Testis (tissue), 3 donors: ENCODE measurements around the gene SPATA20. TPM values are rescaled to one million over a fixed set of nuclear protein-coding genes. Genes with fewer than 3 reads are reported as not detected.

Experiments
- DNase-seq: peaks from one replicate; pipeline ENCODE4 v3.0.0-alpha.2; 2019
- H3K27ac ChIP-seq, 2 donors: fragments of 200-600 bp; sonication (generic); one replicate each; pipeline ENCODE4 v1.5.1; 2019
- H3K27me3 ChIP-seq: fragments of 200-600 bp; sonication (generic); one replicate; pipeline ENCODE4 v1.5.1; 2019
- H3K36me3 ChIP-seq: fragments of 200-600 bp; sonication (generic); one replicate; pipeline ENCODE4 v1.5.1; 2017; ENCODE audit warnings: low read depth; ENCODE audit errors: missing control alignments
- H3K4me1 ChIP-seq: fragments of 200-600 bp; sonication (generic); one replicate; pipeline ENCODE4 v1.5.1; 2019
- H3K4me3 ChIP-seq, 2 donors: fragments of 200-600 bp; sonication (generic); one replicate each; pipeline ENCODE4 v1.5.1; 2017 to 2019
- H3K9me3 ChIP-seq: fragments of 200-600 bp; sonication (generic); one replicate; pipeline ENCODE4 v1.5.1; 2017
- POLR2A ChIP-seq: fragments of 450-650 bp; IDR thresholded peaks from one replicate; pipeline ENCODE4 v1.6.1; 2017; ENCODE audit warnings: antibody characterized with exemption, mild to moderate bottlenecking, moderate library complexity
- WGBS, 2 donors: methylation state at CpG; one replicate each; pipeline ENCODE4 v1.1.5; 2018; 5-methylcytosine and 5-hydroxymethylcytosine counted together
- intact Hi-C: fragments of 100-400 bp; cut with DNase I; formaldehyde crosslinking; loops from one replicate; pipeline ENCODE4 v1.15.1; 2023; ENCODE audit warnings: low total_unique reads
- polyA plus RNA-seq: library from polyadenylated mRNA; stranded (reverse); fragments of 350-450 nt; fragmentation: Illumina TruSeq; extraction: RNeasy Lipid Tissue Mini Kit (QIAGEN cat#74804); gene quantifications from one replicate; pipeline ENCODE4 v1.2.3, GENCODE V29; 2014; ENCODE audit warnings: low read depth, low replicate concordance; ENCODE audit not compliant: insufficient read depth
- total RNA-seq, 2 donors: library from RNA; depleted of rRNA; stranded (reverse); fragments of >200 nt; gene quantifications; one replicate each; pipeline ENCODE4 v1.2.3, GENCODE V29; 2016
- TF ChIP-seq, protein P1 (sequence below), 3 experiments: fragments of 450-650 bp in 2 of 3; fragments of 200-600 bp in 1 of 3; sonication (generic) in 1 of 3; IDR thresholded peaks; one replicate each; pipeline ENCODE4 v1.5.1; 2016 to 2019; ENCODE audit warnings: antibody characterized with exemption in 3 of 3, mild to moderate bottlenecking in 2 of 3, moderate library complexity in 1 of 3

SPATA20 gene
- total and polyA plus RNA-seq, 3 donors from 2014 or later = 207 to 338 (median 264) TPM

DNA sequence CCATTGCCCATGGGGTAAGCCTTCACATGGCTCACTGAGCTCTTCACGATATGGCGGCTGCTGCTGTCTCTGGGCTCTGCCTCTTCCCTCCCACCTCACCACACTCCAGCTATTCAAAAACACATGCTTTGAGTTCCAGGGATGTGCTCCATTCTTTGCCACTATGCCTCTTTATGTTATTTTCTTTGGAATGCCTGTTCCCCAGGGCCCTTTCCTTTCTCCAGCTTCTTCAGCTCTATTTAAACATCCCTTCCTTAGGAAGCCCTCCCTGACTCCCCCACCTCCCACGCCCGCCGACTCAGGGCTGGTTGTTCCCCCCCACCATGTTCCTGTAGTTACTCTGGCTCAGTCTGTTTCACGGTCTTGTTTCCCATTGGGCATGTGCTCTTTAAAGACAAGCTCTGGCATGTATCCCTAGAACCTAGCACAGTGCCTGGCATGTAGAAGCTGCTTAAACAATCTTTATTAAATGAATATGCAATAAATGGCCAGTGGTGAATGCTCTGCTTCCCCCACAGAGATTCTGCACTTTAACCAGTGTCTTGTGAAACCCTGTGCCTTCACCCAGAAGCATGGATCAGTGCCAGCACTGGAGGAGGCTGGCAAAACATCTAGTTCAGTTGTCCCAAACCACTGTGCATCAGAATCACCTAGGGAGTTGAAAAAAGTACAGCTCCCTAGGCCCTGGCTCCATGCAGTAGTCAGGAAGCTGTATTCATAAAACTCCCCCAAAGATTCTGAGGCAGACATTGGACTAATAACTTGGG is 31.9 kb upstream of the SPATA20 start:
- peak; percentile 69 for DNase-seq
- intact Hi-C loops = no loop called here
- Histone ChIP-seq H3K27ac (peak overlapping the region in 1 of 2 donors; percentile 70), H3K4me1 (peaks cover 58% of the 10 kb centered on the region), H3K9me3 (no peaks in the 10 kb centered on the region), H3K4me3 (no peak overlapping the region), H3K36me3 (no peaks in the 10 kb centered on the region), H3K27me3 (no peaks in the 10 kb centered on the region)
- no peak for TF ChIP-seq POLR2A
- TF ChIP-seq, protein P1, sequence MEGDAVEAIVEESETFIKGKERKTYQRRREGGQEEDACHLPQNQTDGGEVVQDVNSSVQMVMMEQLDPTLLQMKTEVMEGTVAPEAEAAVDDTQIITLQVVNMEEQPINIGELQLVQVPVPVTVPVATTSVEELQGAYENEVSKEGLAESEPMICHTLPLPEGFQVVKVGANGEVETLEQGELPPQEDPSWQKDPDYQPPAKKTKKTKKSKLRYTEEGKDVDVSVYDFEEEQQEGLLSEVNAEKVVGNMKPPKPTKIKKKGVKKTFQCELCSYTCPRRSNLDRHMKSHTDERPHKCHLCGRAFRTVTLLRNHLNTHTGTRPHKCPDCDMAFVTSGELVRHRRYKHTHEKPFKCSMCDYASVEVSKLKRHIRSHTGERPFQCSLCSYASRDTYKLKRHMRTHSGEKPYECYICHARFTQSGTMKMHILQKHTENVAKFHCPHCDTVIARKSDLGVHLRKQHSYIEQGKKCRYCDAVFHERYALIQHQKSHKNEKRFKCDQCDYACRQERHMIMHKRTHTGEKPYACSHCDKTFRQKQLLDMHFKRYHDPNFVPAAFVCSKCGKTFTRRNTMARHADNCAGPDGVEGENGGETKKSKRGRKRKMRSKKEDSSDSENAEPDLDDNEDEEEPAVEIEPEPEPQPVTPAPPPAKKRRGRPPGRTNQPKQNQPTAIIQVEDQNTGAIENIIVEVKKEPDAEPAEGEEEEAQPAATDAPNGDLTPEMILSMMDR (IDR thresholded peaks at IDR 0.05) = no peak
- WGBS, 2 donors = 50 to 56% methylated on average over 6 of the region's 6 CpGs

DNA sequence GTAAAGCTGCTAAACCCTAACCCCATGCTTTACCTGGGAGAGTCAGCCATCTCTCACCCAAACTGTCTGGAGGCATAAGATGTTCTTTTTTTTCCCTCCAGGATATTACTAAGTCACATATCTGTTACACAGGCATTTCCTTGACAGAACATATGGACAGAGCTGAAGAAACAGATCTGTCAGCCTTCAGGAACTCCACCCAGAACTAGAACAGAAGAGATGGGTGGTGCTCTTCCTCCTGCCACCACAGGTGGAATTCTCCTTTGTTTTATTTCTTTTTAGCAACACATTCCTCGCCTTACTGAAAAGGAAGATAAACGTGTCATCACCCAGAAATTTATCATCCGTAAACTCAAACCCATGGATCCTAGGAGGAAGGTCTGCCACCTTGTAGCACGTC is 30.0 kb upstream of the SPATA20 start:
- Histone ChIP-seq H3K4me3 (no peak overlapping the region), H3K27me3 (no peaks in the 10 kb centered on the region), H3K4me1 (peaks cover 47% of the 10 kb centered on the region), H3K36me3 (no peaks in the 10 kb centered on the region), H3K27ac (no peak overlapping the region), H3K9me3 (no peaks in the 10 kb centered on the region)
- no peak for DNase-seq
- WGBS, 2 donors = 85 to 86% methylated on average over 4 of the region's 4 CpGs
- intact Hi-C loops = no loop called here
- TF ChIP-seq, protein P1 (IDR thresholded peaks at IDR 0.05) = no peak
- TF ChIP-seq POLR2A = no peak

GRCh38 chr17:50517504-50518383 is 29.2 kb upstream of the SPATA20 start:
- Histone ChIP-seq H3K4me3 (no peak overlapping the region), H3K36me3 (no peaks in the 10 kb centered on the region), H3K4me1 (peaks cover 44% of the 10 kb centered on the region), H3K9me3 (no peaks in the 10 kb centered on the region), H3K27me3 (no peaks in the 10 kb centered on the region), H3K27ac (peak overlapping the region; percentile 66 to 82)
- intact Hi-C loops = no loop called here
- 89 to 90% methylated on average over 7 to 8 of the region's 8 CpGs for WGBS, 2 donors
- no peak for DNase-seq
- TF ChIP-seq POLR2A = no peak
- TF ChIP-seq, protein P1 (IDR thresholded peaks at IDR 0.05) = no peak

- peak; percentile 60 for DNase-seq
- Histone ChIP-seq H3K27ac (peak overlapping the region; percentile 66 to 82), H3K4me1 (peaks cover 41% of the 10 kb centered on the region), H3K9me3 (no peaks in the 10 kb centered on the region), H3K36me3 (no peaks in the 10 kb centered on the region), H3K4me3 (no peak overlapping the region), H3K27me3 (no peaks in the 10 kb centered on the region)
- intact Hi-C loops = no loop called here
- TF ChIP-seq, protein P1 (IDR thresholded peaks at IDR 0.05) = no peak
- WGBS, 2 donors = 45 to 76% methylated on average over 12 to 13 of the region's 13 CpGs
Measured at GRCh38 chr17:50518384-50519023, 28.5 kb upstream of the SPATA20 start.
